NB4 (cell line): Measurements from ENCODE around the gene KHDC1.

Source experiments
- MAX ChIP-seq: IDR thresholded peaks from 2 replicates; pipeline ENCODE4 v1.6.1; 2011; ENCODE audit warnings: low read depth, low read length
- MYC ChIP-seq: IDR thresholded peaks from 2 replicates; pipeline ENCODE4 v1.6.1; 2011; ENCODE audit warnings: low read depth, low read length
- POLR2A ChIP-seq: IDR thresholded peaks from 2 replicates; pipeline ENCODE4 v1.6.1; 2011; ENCODE audit warnings: mild to moderate bottlenecking; ENCODE audit not compliant: insufficient read length; ENCODE audit errors: extremely low read depth
- TF ChIP-seq, protein P1 (sequence below): IDR thresholded peaks from one replicate; pipeline ENCODE4 v1.5.1; 2012; ENCODE audit warnings: low read depth, low read length

- TF ChIP-seq, protein P1, sequence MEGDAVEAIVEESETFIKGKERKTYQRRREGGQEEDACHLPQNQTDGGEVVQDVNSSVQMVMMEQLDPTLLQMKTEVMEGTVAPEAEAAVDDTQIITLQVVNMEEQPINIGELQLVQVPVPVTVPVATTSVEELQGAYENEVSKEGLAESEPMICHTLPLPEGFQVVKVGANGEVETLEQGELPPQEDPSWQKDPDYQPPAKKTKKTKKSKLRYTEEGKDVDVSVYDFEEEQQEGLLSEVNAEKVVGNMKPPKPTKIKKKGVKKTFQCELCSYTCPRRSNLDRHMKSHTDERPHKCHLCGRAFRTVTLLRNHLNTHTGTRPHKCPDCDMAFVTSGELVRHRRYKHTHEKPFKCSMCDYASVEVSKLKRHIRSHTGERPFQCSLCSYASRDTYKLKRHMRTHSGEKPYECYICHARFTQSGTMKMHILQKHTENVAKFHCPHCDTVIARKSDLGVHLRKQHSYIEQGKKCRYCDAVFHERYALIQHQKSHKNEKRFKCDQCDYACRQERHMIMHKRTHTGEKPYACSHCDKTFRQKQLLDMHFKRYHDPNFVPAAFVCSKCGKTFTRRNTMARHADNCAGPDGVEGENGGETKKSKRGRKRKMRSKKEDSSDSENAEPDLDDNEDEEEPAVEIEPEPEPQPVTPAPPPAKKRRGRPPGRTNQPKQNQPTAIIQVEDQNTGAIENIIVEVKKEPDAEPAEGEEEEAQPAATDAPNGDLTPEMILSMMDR, result no peak
- TF ChIP-seq POLR2A (no peak), MAX (no peak), MYC (no peak)
Observed at GRCh38 chr6:73203098-73203497, 59.9 kb downstream of the KHDC1 start.
